GM12878 (cell line): ENCODE data around the gene FGF11. TPM values are rescaled to one million over a fixed set of nuclear protein-coding genes. Genes with fewer than 3 reads are reported as not detected.

Source experiments
- ASH2L ChIP-seq: fragments of 300-600, 200-600 bp; sonication (generic); IDR thresholded peaks from 2 replicates; pipeline ENCODE4 v1.6.1; 2017; ENCODE audit warnings: low read depth, mild to moderate bottlenecking, borderline replicate concordance
- BRCA1 ChIP-seq: IDR thresholded peaks from 2 replicates; pipeline ENCODE4 v1.6.1; 2011; ENCODE audit warnings: low read depth, low read length, improper control_type of control experiment
- CEBPZ ChIP-seq: fragments of 150-350 bp; IDR thresholded peaks from 2 replicates; pipeline ENCODE4 v1.6.1; 2016; ENCODE audit warnings: low read depth, low read length
- IKZF1 ChIP-seq: fragments of 450-650 bp; conservative IDR thresholded peaks from 2 replicates; pipeline ENCODE4 v1.6.1; 2017; ENCODE audit warnings: antibody characterized with exemption, mild to moderate bottlenecking
- MYB ChIP-seq: fragments of 150-350 bp; IDR thresholded peaks from 2 replicates; pipeline ENCODE4 v1.6.1; 2014; ENCODE audit warnings: mild to moderate bottlenecking, low read depth, low read length, borderline replicate concordance
- POU2F2 ChIP-seq: IDR thresholded peaks from 3 replicates; pipeline ENCODE4 v1.6.1; 2011; ENCODE audit warnings: low read depth, mild to moderate bottlenecking, low read length, borderline replicate concordance
- TCF12 ChIP-seq: IDR thresholded peaks from 2 replicates; pipeline ENCODE4 v1.6.1; 2011; ENCODE audit warnings: low read depth, mild to moderate bottlenecking, low read length
- ZNF274 ChIP-seq: IDR thresholded peaks from one replicate; pipeline ENCODE4 v1.8.0; 2011; ENCODE audit not compliant: insufficient read length, insufficient read depth
- polyA plus RNA-seq, 11 experiments: library from polyadenylated mRNA; depleted of rRNA in 4 of 11; unstranded in 6 of 11; stranded (reverse) in 5 of 11; fragments of >200 nt; fragmentation: Nextera tagmentation in 4 of 11; fragmentation: Illumina TruSeq in 1 of 11; extraction: Ambion mirVana in 4 of 11; extraction: Trizol in 1 of 11; gene quantifications; 1 replicate in 1 of 11; 2 replicates in 10 of 11; pipeline versions ENCODE4 v1.2.1 to v1.2.3, GENCODE V29; 2011 to 2016; ENCODE audit warnings: inconsistent platforms in 2 of 11, missing spikeins in 2 of 11, low read depth in 1 of 11
- total RNA-seq, 4 experiments: library from RNA; depleted of rRNA in 3 of 4; stranded (reverse); fragments of >200 nt in 3 of 4; fragmentation: Illumina TruSeq in 1 of 4; extraction: Trizol in 1 of 4; gene quantifications; 2 replicates each; pipeline versions ENCODE4 v1.2.1 to v1.2.3, GENCODE V29; 2013 to 2021

FGF11 gene
- total and polyA plus RNA-seq, 10 of the 15 experiments (the other 5 are each of a cell fraction or from before 2014, with no cell fraction given) = 0.69 to 21.1 (median 2.6) TPM

GRCh38 chr17:7405350-7406234 lies 33.7 kb upstream of the FGF11 start (continued):
- TF ChIP-seq IKZF1 (no peak), BRCA1 (no peak), POU2F2 (no peak), CEBPZ (no peak), ASH2L (no peak), ZNF274 (no peak), TCF12 (no peak), MYB (no peak)
